SU-DHL-6 (cell line): ENCODE data around the gene MBLAC1.

Source experiments
- H2AFZ ChIP-seq: fragments of 200-600 bp; sonication (generic); 2 replicates; pipeline ENCODE4 v1.6.1; 2014; ENCODE audit warnings: low read depth, mild to moderate bottlenecking, moderate library complexity, mixed read lengths, antibody characterized with exemption, low read length; ENCODE audit not compliant: severe bottlenecking
- H3F3A ChIP-seq: fragments of 200-600 bp; shearing (Covaris generic); 2 replicates; pipeline ENCODE4 v1.6.0; 2016; ENCODE audit warnings: antibody characterized with exemption, mild to moderate bottlenecking; ENCODE audit not compliant: insufficient read depth
- H3K27ac ChIP-seq: fragments of 200-600 bp; sonication (generic); 2 replicates; pipeline ENCODE4 v1.5.1; 2016; ENCODE audit warnings: low read depth, mild to moderate bottlenecking, low read length, moderate library complexity, mixed read lengths
- H3K27me3 ChIP-seq: fragments of 200-600 bp; sonication (generic), shearing (Covaris generic); 2 replicates; pipeline ENCODE4 v1.6.0; 2014; ENCODE audit warnings: mild to moderate bottlenecking, low read length
- H3K36me3 ChIP-seq: fragments of 200-600 bp; sonication (generic); 2 replicates; pipeline ENCODE4 v1.6.1; 2014; ENCODE audit warnings: mild to moderate bottlenecking, low read length, mixed read lengths
- H3K4me2 ChIP-seq: fragments of 300-600, 200-600 bp; shearing (Covaris generic), sonication (generic); 2 replicates; pipeline ENCODE4 v1.6.0; 2014; ENCODE audit warnings: low read length, low read depth, mild to moderate bottlenecking; ENCODE audit not compliant: poor library complexity, severe bottlenecking
- H3K4me3 ChIP-seq: fragments of 200-600 bp; sonication (generic); 2 replicates; pipeline ENCODE4 v1.5.1; 2014; ENCODE audit warnings: antibody characterized with exemption, low read length, mild to moderate bottlenecking, mixed read lengths; ENCODE audit not compliant: insufficient read depth, poor library complexity, severe bottlenecking
- H3K79me2 ChIP-seq: fragments of 200-600 bp; sonication (generic); 2 replicates; pipeline ENCODE4 v1.6.1; 2014; ENCODE audit warnings: mild to moderate bottlenecking, low read length, moderate library complexity; ENCODE audit not compliant: insufficient read depth
- H3K9ac ChIP-seq: fragments of 200-600 bp; sonication (generic); 2 replicates; pipeline ENCODE4 v1.7.0; 2014; ENCODE audit warnings: mild to moderate bottlenecking, low read length
- H3K9me2 ChIP-seq: fragments of 200-600 bp; sonication (generic); replicated peaks from 2 replicates; pipeline ENCODE4 v1.6.1; 2014; ENCODE audit warnings: low read length; ENCODE audit not compliant: insufficient read depth
- H3K9me3 ChIP-seq: fragments of 200-600 bp; sonication (generic); 2 replicates; pipeline ENCODE4 v1.6.1; 2014; ENCODE audit warnings: low read length, mixed read lengths; ENCODE audit not compliant: insufficient read depth
- H4K20me1 ChIP-seq: fragments of 200-600 bp; sonication (generic); 2 replicates; pipeline ENCODE4 v1.6.1; 2014; ENCODE audit warnings: low read depth, mild to moderate bottlenecking, antibody characterized with exemption, low read length, moderate library complexity, mixed read lengths
- CTCF ChIP-seq: fragments of 200-600 bp; sonication (generic); IDR thresholded peaks from one replicate; pipeline ENCODE4 v1.5.1; 2017; ENCODE audit warnings: antibody characterized with exemption, mild to moderate bottlenecking, low read length, moderate library complexity; ENCODE audit not compliant: insufficient read depth, poor library complexity, severe bottlenecking
- EZH2phosphoT487 ChIP-seq: fragments of 200-600 bp; sonication (generic), shearing (Covaris generic); conservative IDR thresholded peaks from 2 replicates; pipeline ENCODE4 v1.6.1; 2018; ENCODE audit warnings: mild to moderate bottlenecking, antibody characterized with exemption, low read length, moderate library complexity, mixed read lengths

MBLAC1 gene

GRCh38 chr7:100132697-100133151, 6.0 kb downstream of the MBLAC1 start:
- no peak overlapping the region for H3K9ac ChIP-seq
- no peak overlapping the region for H3K4me2 ChIP-seq
- no peaks in the 10 kb centered on the region for H3K79me2 ChIP-seq
- H3K9me2 ChIP-seq = no peaks in the 10 kb centered on the region
- no peaks in the 10 kb centered on the region for H3K9me3 ChIP-seq
- H2AFZ ChIP-seq = no peak overlapping the region
- no peaks in the 10 kb centered on the region for H3K27me3 ChIP-seq
- H3K36me3 ChIP-seq = no peaks in the 10 kb centered on the region
- TF ChIP-seq CTCF (peak; percentile 93), EZH2phosphoT487 (no peak)
- H4K20me1 ChIP-seq = no peaks in the 10 kb centered on the region
- no peak overlapping the region for H3K4me3 ChIP-seq
- no peak overlapping the region for H3K27ac ChIP-seq
- peaks cover 19% of the 10 kb centered on the region for H3F3A ChIP-seq

GRCh38 chr7:100137851-100138760, 11.3 kb downstream of the MBLAC1 start:
- H3K4me2 ChIP-seq = peak overlapping the region; percentile 47
- H3F3A ChIP-seq = peaks cover 12% of the 10 kb centered on the region
- H2AFZ ChIP-seq = peak overlapping the region; percentile 83
- TF ChIP-seq EZH2phosphoT487 = no peak
- TF ChIP-seq CTCF = no peak
- H3K27me3 ChIP-seq = no peaks in the 10 kb centered on the region
- H3K4me3 ChIP-seq = no peak overlapping the region
- no peaks in the 10 kb centered on the region for H4K20me1 ChIP-seq
- H3K9ac ChIP-seq = peak overlapping the region; percentile 16
- H3K79me2 ChIP-seq = no peaks in the 10 kb centered on the region
- H3K9me3 ChIP-seq = no peaks in the 10 kb centered on the region
- peak overlapping the region; percentile 51 for H3K27ac ChIP-seq
- H3K9me2 ChIP-seq = no peaks in the 10 kb centered on the region
- no peaks in the 10 kb centered on the region for H3K36me3 ChIP-seq

- no peaks in the 10 kb centered on the region for H4K20me1 ChIP-seq
- no peak overlapping the region for H3K9ac ChIP-seq
- H3K9me3 ChIP-seq = no peaks in the 10 kb centered on the region
- TF ChIP-seq EZH2phosphoT487 (no peak), CTCF (no peak)
- no peak overlapping the region for H3K27ac ChIP-seq
- H3K36me3 ChIP-seq = no peaks in the 10 kb centered on the region
- H3K4me3 ChIP-seq = no peak overlapping the region
- H3K27me3 ChIP-seq = no peaks in the 10 kb centered on the region
- H2AFZ ChIP-seq = no peak overlapping the region
- H3K9me2 ChIP-seq = no peaks in the 10 kb centered on the region
- H3F3A ChIP-seq = peaks cover 14% of the 10 kb centered on the region
- no peaks in the 10 kb centered on the region for H3K79me2 ChIP-seq
- H3K4me2 ChIP-seq = no peak overlapping the region
Observed at GRCh38 chr7:100141555-100141949, 14.8 kb downstream of the MBLAC1 start.
